IMR-90 (cell line): ENCODE data around the gene BAIAP2. TPM values are rescaled to one million over a fixed set of nuclear protein-coding genes. Genes with fewer than 3 reads are reported as not detected.

Source experiments
- ATAC-seq: fragments of 200-7000 bp; cut with Tn5 transposase; 2 replicates; pipeline ENCODE4 v1.9.1; 2020; ENCODE audit warnings: low read depth, mild to moderate bottlenecking, moderate library complexity
- BruUV-seq: library from RNA; stranded (reverse); fragments of 400-500 nt; replicated peaks from 2 replicates; lab custom pipeline; 2021; lab: Mats Ljungman, UMichigan
- CTCF ChIA-PET: fragments of 300-600 bp; formaldehyde crosslinking; extraction: SDS; loops from one replicate; lab custom pipeline; 2021; ENCODE audit warnings: antibody characterized with exemption; lab: Yijun Ruan, JAX
- POLR2A ChIA-PET: fragments of 300-600 bp; sonication (Branson Sonifier 250); formaldehyde crosslinking; loops from one replicate; lab custom pipeline; 2022; ENCODE audit warnings: antibody characterized with exemption; ENCODE audit not compliant: unreplicated experiment; lab: Charles Lee
- DNase-seq: peaks from one replicate; pipeline ENCODE4 v3.0.0; 2013
- H2AFZ ChIP-seq: replicated peaks from 2 replicates; pipeline ENCODE3; 2013; ENCODE audit warnings: low read length, mild to moderate bottlenecking; ENCODE audit not compliant: poor library complexity
- H2AK5ac ChIP-seq: 2 replicates; pipeline ENCODE4 v1.6.1; 2013; ENCODE audit warnings: low read depth, low read length, inconsistent platforms
- H2AK9ac ChIP-seq: replicated peaks from 2 replicates; pipeline ENCODE3; 2013; ENCODE audit warnings: mild to moderate bottlenecking, low read depth, low read length, moderate library complexity; ENCODE audit not compliant: poor library complexity
- H2BK120ac ChIP-seq: 2 replicates; pipeline ENCODE4 v1.6.1; 2013; ENCODE audit warnings: low read depth, low read length, inconsistent platforms
- H2BK15ac ChIP-seq: 3 replicates; pipeline ENCODE4 v1.6.1; 2013; ENCODE audit warnings: low read depth, low read length, inconsistent platforms
- H2BK20ac ChIP-seq: 2 replicates; pipeline ENCODE4 v1.6.1; 2013; ENCODE audit warnings: low read depth, mild to moderate bottlenecking, inconsistent platforms, low read length, moderate library complexity
- H2BK5ac ChIP-seq: 2 replicates; pipeline ENCODE4 v1.6.1; 2013; ENCODE audit warnings: mild to moderate bottlenecking, low read depth, low read length, inconsistent platforms; ENCODE audit not compliant: poor library complexity, severe bottlenecking
- H3K14ac ChIP-seq: replicated peaks from 2 replicates; pipeline ENCODE4 v1.6.1; 2013; ENCODE audit warnings: low read depth, low read length, inconsistent platforms
- H3K18ac ChIP-seq: 2 replicates; pipeline ENCODE4 v1.6.1; 2013; ENCODE audit warnings: low read depth, low read length, control low read depth
- H3K23ac ChIP-seq: 2 replicates; pipeline ENCODE4 v1.6.1; 2013; ENCODE audit warnings: low read depth, low read length, inconsistent platforms
- H3K27ac ChIP-seq: 2 replicates; pipeline ENCODE4 v1.5.1; 2013; ENCODE audit warnings: mild to moderate bottlenecking, control low read depth, low read length; ENCODE audit not compliant: insufficient read depth
- H3K27me3 ChIP-seq: 2 replicates; pipeline ENCODE4 v1.6.1; 2013; ENCODE audit warnings: low read length; ENCODE audit not compliant: control insufficient read depth, insufficient read depth
- H3K36me3 ChIP-seq: 2 replicates; pipeline ENCODE4 v1.6.1; 2013; ENCODE audit warnings: low read length, mixed read lengths; ENCODE audit not compliant: control insufficient read depth, insufficient read depth
- H3K4ac ChIP-seq: 2 replicates; pipeline ENCODE4 v1.6.1; 2013; ENCODE audit warnings: low read depth, low read length, inconsistent platforms
- H3K4me1 ChIP-seq: 2 replicates; pipeline ENCODE4 v1.6.1; 2013; ENCODE audit warnings: low read length, mixed read lengths; ENCODE audit not compliant: control insufficient read depth, insufficient read depth
- H3K4me2 ChIP-seq: 2 replicates; pipeline ENCODE4 v1.6.1; 2013; ENCODE audit warnings: low read depth, mild to moderate bottlenecking, control low read depth, low read length, moderate library complexity
- H3K4me3 ChIP-seq: 2 replicates; pipeline ENCODE4 v1.5.1; 2013; ENCODE audit warnings: low read depth, mild to moderate bottlenecking, control low read depth, low read length, moderate library complexity; ENCODE audit not compliant: insufficient read depth
- H3K56ac ChIP-seq: 2 replicates; pipeline ENCODE4 v1.6.1; 2013; ENCODE audit warnings: low read length, inconsistent platforms; ENCODE audit not compliant: insufficient read depth; ENCODE audit errors: extremely low read depth
- H3K79me1 ChIP-seq, 2 experiments: 2 replicates each; pipeline ENCODE4 v1.6.1; 2013; ENCODE audit warnings: low read length in 2 of 2, inconsistent platforms in 1 of 2, low read depth in 1 of 2
- H3K9ac ChIP-seq: 2 replicates; pipeline ENCODE4 v1.6.1; 2013; ENCODE audit warnings: low read depth, low read length, control low read depth
- H3K9me1 ChIP-seq: 2 replicates; pipeline ENCODE4 v1.6.1; 2013; ENCODE audit warnings: low read length, inconsistent platforms; ENCODE audit not compliant: insufficient read depth
- H3K9me3 ChIP-seq: 2 replicates; pipeline ENCODE4 v1.6.1; 2013; ENCODE audit warnings: low read length; ENCODE audit not compliant: control insufficient read depth, insufficient read depth
- H4K20me1 ChIP-seq: 2 replicates; pipeline ENCODE4 v1.6.1; 2013; ENCODE audit warnings: low read length, inconsistent platforms; ENCODE audit not compliant: insufficient read depth
- H4K5ac ChIP-seq: 2 replicates; pipeline ENCODE4 v1.6.1; 2013; ENCODE audit warnings: mild to moderate bottlenecking, low read depth, low read length, control low read depth
- H4K8ac ChIP-seq, 2 experiments: 2 replicates each; pipeline ENCODE4 v1.6.1; 2013; ENCODE audit warnings: low read depth in 2 of 2, low read length in 2 of 2, control low read depth in 1 of 2, inconsistent platforms in 1 of 2
- H4K91ac ChIP-seq: 2 replicates; pipeline ENCODE4 v1.6.1; 2013; ENCODE audit warnings: low read depth, low read length, inconsistent platforms; ENCODE audit not compliant: insufficient read depth
- BHLHE40 ChIP-seq: fragments of 150-350 bp; IDR thresholded peaks from 2 replicates; pipeline ENCODE4 v1.6.1; 2016; ENCODE audit warnings: mild to moderate bottlenecking, low read depth, low read length
- CHD1 ChIP-seq: IDR thresholded peaks from 2 replicates; pipeline ENCODE4 v1.6.1; 2012; ENCODE audit warnings: low read depth, low read length, improper control_type of control experiment
- CTCF ChIP-seq: conservative IDR thresholded peaks from 2 replicates; pipeline ENCODE4 v1.5.1; 2012; ENCODE audit warnings: mild to moderate bottlenecking, low read depth, low read length, improper control_type of control experiment
- ELK1 ChIP-seq: fragments of 150-350 bp; IDR thresholded peaks from 2 replicates; pipeline ENCODE4 v1.6.1; 2016; ENCODE audit warnings: low read depth, mild to moderate bottlenecking, low read length, moderate library complexity, borderline replicate concordance
- MAFK ChIP-seq: IDR thresholded peaks from 2 replicates; pipeline ENCODE4 v1.6.1; 2012; ENCODE audit warnings: low read depth, low read length, improper control_type of control experiment
- MAZ ChIP-seq: IDR thresholded peaks from 2 replicates; pipeline ENCODE4 v1.6.1; 2012; ENCODE audit warnings: low read depth, mild to moderate bottlenecking, low read length, improper control_type of control experiment, moderate library complexity, borderline replicate concordance
- MXI1 ChIP-seq: IDR thresholded peaks from 2 replicates; pipeline ENCODE4 v1.6.1; 2012; ENCODE audit warnings: low read depth, mild to moderate bottlenecking, low read length, moderate library complexity, borderline replicate concordance
- NFE2L2 ChIP-seq: fragments of 150-350 bp; IDR thresholded peaks from 2 replicates; pipeline ENCODE4 v1.6.1; 2016; ENCODE audit warnings: low read depth, mild to moderate bottlenecking, low read length
- POLR2A ChIP-seq: IDR thresholded peaks from 2 replicates; pipeline ENCODE4 v1.6.1; 2012; ENCODE audit warnings: mild to moderate bottlenecking, low read depth, low read length
- RAD21 ChIP-seq: IDR thresholded peaks from 2 replicates; pipeline ENCODE4 v1.6.1; 2012; ENCODE audit warnings: low read length, improper control_type of control experiment
- RCOR1 ChIP-seq: IDR thresholded peaks from 2 replicates; pipeline ENCODE4 v1.6.1; 2012; ENCODE audit warnings: mild to moderate bottlenecking, low read length, improper control_type of control experiment; ENCODE audit not compliant: insufficient replicate concordance
- RFX5 ChIP-seq: IDR thresholded peaks from 2 replicates; pipeline ENCODE4 v1.8.0; 2012; ENCODE audit warnings: low read depth, mild to moderate bottlenecking, low read length, moderate library complexity
- WGBS, 2 experiments: methylation state at CpG; one replicate each; pipeline versions ENCODE4 v1.1.5 to v1.1.7; 2013; ENCODE audit warnings: missing lambda C conversion rate in 2 of 2; ENCODE audit not compliant: insufficient read length in 1 of 2; ENCODE audit errors: extremely low coverage in 2 of 2; 5-methylcytosine and 5-hydroxymethylcytosine counted together
- dilution Hi-C: fragments of 300-500 bp; cut with HindIII; formaldehyde crosslinking; loops from one replicate; pipeline ENCODE4 v1.14.3; 2018; ENCODE audit warnings: low sequenced_read_pairs; ENCODE audit not compliant: unreplicated experiment
- in situ Hi-C: fragments of 300-500 bp; cut with MboI; formaldehyde crosslinking; loops from 3 replicates; pipeline ENCODE4 v1.14.3; 2019; ENCODE audit warnings: low sequenced_read_pairs, inconsistent platforms, mixed read lengths
- intact Hi-C: fragments of 100-400 bp; cut with micrococcal nuclease; formaldehyde crosslinking; loops from 2 replicates; pipeline ENCODE4 v1.10.0; 2022
- polyA plus RNA-seq, 3 experiments: library from polyadenylated mRNA; depleted of rRNA; stranded (reverse); fragments of >200 nt; gene quantifications; 2 replicates each; pipeline ENCODE4 v1.2.3, GENCODE V29; 2012; ENCODE audit warnings: low replicate concordance in 1 of 3
- total RNA-seq: library from RNA; depleted of rRNA; stranded (reverse); fragments of >200 nt; gene quantifications from 2 replicates; pipeline ENCODE4 v1.2.3, GENCODE V29; 2012

BAIAP2 gene
- total and polyA plus RNA-seq, 2 of the 4 experiments (the other 2 are of a cell fraction), result 18.3 to 32.6 TPM

GRCh38 chr17:81084680-81085419 is 49.9 kb downstream of the BAIAP2 start:
- H3K56ac ChIP-seq, result no peak overlapping the region
- no peak overlapping the region for H4K91ac ChIP-seq
- no peaks in the 10 kb centered on the region for H3K9me1 ChIP-seq
- H3K27me3 ChIP-seq, result no peaks in the 10 kb centered on the region
- H2BK120ac ChIP-seq, result no peak overlapping the region
- ATAC-seq, result no peak
- CTCF ChIA-PET, result no interaction called here
- no peak overlapping the region for H4K5ac ChIP-seq
- H3K4me3 ChIP-seq, result no peak overlapping the region
- H2BK15ac ChIP-seq, result no peak overlapping the region
- TF ChIP-seq ELK1 (no peak), MAZ (no peak), POLR2A (no peak), NFE2L2 (no peak), RFX5 (no peak), BHLHE40 (no peak), MXI1 (no peak), CHD1 (no peak), CTCF (no peak), RCOR1 (no peak), RAD21 (no peak), MAFK (no peak)
- no peak overlapping the region for H2BK5ac ChIP-seq
- H3K4me1 ChIP-seq, result no peaks in the 10 kb centered on the region
- no peak overlapping the region for H3K4me2 ChIP-seq
- no peak overlapping the region for H3K18ac ChIP-seq
- POLR2A ChIA-PET, result no interaction called here
- H3K79me1 ChIP-seq, result 0 out of 4 replicates have a peak, but pooled peaks cover 0 to 3% of the 10 kb centered on the region in 2 experiments
- BruUV-seq, result no TSS peak
- H3K9me3 ChIP-seq, result no peaks in the 10 kb centered on the region
- 79% methylated on average over 12 of the region's 26 CpGs; no CpG with 5 or more reads in 1 of the 2 experiments for WGBS, 2 experiments
- H2AK9ac ChIP-seq, result no peak overlapping the region
- no peaks in the 10 kb centered on the region; the same call in 1 of the 2 replicates for H4K20me1 ChIP-seq
- peaks cover 15% of the 10 kb centered on the region; the same call in 1 of the 2 replicates for H3K36me3 ChIP-seq
- H3K9ac ChIP-seq, result no peak overlapping the region
- DNase-seq, result no peak
- in situ Hi-C loops, result no loop called here
- intact Hi-C loops, result no loop called here
- no peak overlapping the region for H3K23ac ChIP-seq
- H2AFZ ChIP-seq, result no peak overlapping the region
- H3K27ac ChIP-seq, result no peak overlapping the region
- H3K14ac ChIP-seq, result no peak overlapping the region
- H3K4ac ChIP-seq, result no peak overlapping the region
- H2BK20ac ChIP-seq, result no peak overlapping the region
- H2AK5ac ChIP-seq, result no peak overlapping the region
- dilution Hi-C loops, result no loop called here
- H4K8ac ChIP-seq, result no peak overlapping the region
